Measurements from ENCODE around the gene DPH5. TPM values are rescaled to one million over a fixed set of nuclear protein-coding genes. Genes with fewer than 3 reads are reported as not detected.
"Not testable (repeated sequence)": the region's sequence is repeated elsewhere in the genome, so short reads cannot be mapped to it uniquely, and the experiment has no call there.

Gene DPH5, protein sequence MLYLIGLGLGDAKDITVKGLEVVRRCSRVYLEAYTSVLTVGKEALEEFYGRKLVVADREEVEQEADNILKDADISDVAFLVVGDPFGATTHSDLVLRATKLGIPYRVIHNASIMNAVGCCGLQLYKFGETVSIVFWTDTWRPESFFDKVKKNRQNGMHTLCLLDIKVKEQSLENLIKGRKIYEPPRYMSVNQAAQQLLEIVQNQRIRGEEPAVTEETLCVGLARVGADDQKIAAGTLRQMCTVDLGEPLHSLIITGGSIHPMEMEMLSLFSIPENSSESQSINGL
- 10 to 100 TPM; 14.8 to 26.8 (median 20.5) TPM for total RNA-seq

DNA sequence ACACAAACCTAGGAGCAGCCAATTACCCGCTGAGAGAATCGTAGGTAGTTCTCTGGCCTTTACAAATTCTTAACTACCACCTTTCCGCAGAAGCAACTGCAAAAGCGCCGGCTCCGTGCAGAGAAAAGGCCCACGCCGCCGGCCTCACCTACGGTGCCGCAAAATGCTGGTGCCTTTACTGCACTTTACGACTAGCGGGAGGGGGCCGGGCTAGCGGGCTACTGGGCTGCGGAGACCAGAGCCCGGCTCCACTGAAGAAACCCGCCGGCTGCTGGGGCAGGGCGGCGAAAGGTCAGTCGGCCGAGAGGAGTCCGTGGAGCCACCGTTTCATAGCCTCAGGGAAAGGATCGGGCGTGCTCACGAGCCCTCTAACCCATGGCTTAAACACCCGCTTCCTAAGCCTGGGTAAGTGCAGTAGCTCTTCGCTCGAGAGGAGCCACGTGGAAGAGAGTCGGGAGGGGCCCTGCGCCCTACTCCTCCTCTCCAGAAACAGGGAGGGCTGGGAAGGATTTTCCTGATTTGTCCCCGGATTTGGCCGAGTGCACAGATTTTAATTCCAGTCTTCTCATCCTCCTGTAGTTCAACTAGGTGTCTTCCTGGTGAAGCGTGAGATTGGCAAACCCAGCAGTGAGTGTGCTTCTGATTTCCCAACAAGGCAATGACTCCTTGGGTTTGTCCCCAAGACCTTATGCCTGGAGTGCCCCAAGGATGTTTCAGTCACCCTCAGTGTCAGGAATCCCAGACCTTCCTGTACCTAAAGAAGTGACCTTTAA is at the start of gene DPH5:
DPH5 (minus strand) TSS at position 128 of the 773 bp plus-strand sequence. CDS start 341 bp downstream, outside the sequence.
- peak; percentile 61 to 63 for TF ChIP-seq POLR2A (IDR thresholded peaks at IDR 0.05)
- TF ChIP-seq POLR2AphosphoS5 (IDR thresholded peaks at IDR 0.05), result peak; percentile 63
- TF ChIP-seq, protein P1, sequence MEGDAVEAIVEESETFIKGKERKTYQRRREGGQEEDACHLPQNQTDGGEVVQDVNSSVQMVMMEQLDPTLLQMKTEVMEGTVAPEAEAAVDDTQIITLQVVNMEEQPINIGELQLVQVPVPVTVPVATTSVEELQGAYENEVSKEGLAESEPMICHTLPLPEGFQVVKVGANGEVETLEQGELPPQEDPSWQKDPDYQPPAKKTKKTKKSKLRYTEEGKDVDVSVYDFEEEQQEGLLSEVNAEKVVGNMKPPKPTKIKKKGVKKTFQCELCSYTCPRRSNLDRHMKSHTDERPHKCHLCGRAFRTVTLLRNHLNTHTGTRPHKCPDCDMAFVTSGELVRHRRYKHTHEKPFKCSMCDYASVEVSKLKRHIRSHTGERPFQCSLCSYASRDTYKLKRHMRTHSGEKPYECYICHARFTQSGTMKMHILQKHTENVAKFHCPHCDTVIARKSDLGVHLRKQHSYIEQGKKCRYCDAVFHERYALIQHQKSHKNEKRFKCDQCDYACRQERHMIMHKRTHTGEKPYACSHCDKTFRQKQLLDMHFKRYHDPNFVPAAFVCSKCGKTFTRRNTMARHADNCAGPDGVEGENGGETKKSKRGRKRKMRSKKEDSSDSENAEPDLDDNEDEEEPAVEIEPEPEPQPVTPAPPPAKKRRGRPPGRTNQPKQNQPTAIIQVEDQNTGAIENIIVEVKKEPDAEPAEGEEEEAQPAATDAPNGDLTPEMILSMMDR (IDR thresholded peaks at IDR 0.05), result peak in 1 of 4 experiments; percentile 8
- no peak for TF ChIP-seq EP300 (IDR thresholded peaks at IDR 0.05)

DNA sequence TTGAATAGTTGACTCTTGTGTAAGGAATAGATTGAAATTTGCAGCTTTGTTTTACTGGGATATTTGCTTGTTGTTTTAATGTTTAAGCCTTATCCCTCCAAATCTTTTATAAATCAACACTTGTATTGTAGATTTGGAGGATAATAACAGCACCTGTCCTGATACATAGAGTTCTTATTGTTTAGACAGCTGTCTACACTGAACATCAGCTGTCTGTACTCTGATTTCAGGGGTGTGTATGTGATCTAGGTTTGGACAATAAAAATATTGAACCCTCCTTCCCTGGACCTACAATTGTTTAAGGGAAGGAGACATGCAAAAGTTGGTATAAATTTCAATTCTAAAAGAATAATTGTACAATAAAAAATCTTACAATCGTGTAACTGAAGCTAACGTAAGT is 48.3 kb upstream of the DPH5 start:
- Histone ChIP-seq H3K4me1 (no peaks in the 10 kb centered on the region), H3K36me3 (peaks cover 0 to 6% of the 10 kb centered on the region in 2 donors), H3K4me3 (no peak overlapping the region), H3K27ac (no peak overlapping the region), H3K27me3 (no peaks in the 10 kb centered on the region), H3K9me3 (no peaks in the 10 kb centered on the region)
- TF ChIP-seq, protein P1 (IDR thresholded peaks at IDR 0.05), result no peak
- TF ChIP-seq EP300 (IDR thresholded peaks at IDR 0.05) (no peak), POLR2A (IDR thresholded peaks at IDR 0.05) (no peak), POLR2AphosphoS5 (IDR thresholded peaks at IDR 0.05) (no peak)
- 91 to 96% methylated on average over 2 of the region's 2 CpGs for WGBS, 2 donors (ENCODE audit: low coverage in 1 of 2)
- no peak for ATAC-seq

More for the DNA sequence above, at the start of gene DPH5:
- H3K9me3 ChIP-seq, result no peaks in the 10 kb centered on the region
- H3K4me3 ChIP-seq, result peak within 1 kb of the TSS; percentile 77 to 79
- ATAC-seq, result peak; percentile 97
- WGBS, 2 donors (ENCODE audit: low coverage in 1 of 2), result 0 to 1% methylated on average over 9 to 11 of the region's 37 CpGs
- peaks cover 0 to 8% of the 10 kb centered on the region in 2 donors for H3K36me3 ChIP-seq
- no peaks in the 10 kb centered on the region for H3K27me3 ChIP-seq
- peaks cover 4 to 30% (median 10%) of the 10 kb centered on the region in 3 donors for H3K4me1 ChIP-seq
- H3K27ac ChIP-seq, result peak within 1 kb of the TSS; percentile 43 to 91 (median 87)

DNA sequence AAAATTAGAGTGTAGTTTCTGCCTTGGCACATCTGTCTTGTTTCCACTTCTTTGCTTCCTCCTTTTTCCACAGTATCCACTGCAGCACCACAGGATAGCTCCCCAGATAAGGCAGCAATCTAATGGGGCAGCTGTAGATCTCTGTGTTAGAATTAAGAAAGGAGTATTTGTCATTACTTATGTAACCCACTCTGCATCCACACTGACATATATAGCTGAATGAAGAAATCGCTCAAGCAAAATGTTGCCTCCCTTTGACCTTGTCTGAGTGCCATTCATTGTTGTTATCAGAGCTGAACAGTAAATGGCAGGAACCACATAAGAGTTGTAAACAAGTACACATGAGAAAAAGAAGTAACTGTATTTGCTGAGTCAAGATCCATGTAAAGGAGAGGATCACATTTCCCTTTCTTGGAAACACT is 45.9 kb upstream of the DPH5 start:
- Histone ChIP-seq H3K27me3 (no peaks in the 10 kb centered on the region), H3K27ac (no peak overlapping the region), H3K4me3 (no peak overlapping the region), H3K9me3 (no peaks in the 10 kb centered on the region), H3K36me3 (peaks cover 0 to 6% of the 10 kb centered on the region in 2 donors), H3K4me1 (no peaks in the 10 kb centered on the region)
- ATAC-seq, result no peak
- TF ChIP-seq EP300 (IDR thresholded peaks at IDR 0.05) (no peak), POLR2AphosphoS5 (IDR thresholded peaks at IDR 0.05) (no peak), POLR2A (IDR thresholded peaks at IDR 0.05) (no peak)
- TF ChIP-seq, protein P1 (IDR thresholded peaks at IDR 0.05), result no peak
- WGBS, 2 donors (ENCODE audit: low coverage in 1 of 2), result 40 to 73% methylated on average over 1 of the region's 1 CpG

DNA sequence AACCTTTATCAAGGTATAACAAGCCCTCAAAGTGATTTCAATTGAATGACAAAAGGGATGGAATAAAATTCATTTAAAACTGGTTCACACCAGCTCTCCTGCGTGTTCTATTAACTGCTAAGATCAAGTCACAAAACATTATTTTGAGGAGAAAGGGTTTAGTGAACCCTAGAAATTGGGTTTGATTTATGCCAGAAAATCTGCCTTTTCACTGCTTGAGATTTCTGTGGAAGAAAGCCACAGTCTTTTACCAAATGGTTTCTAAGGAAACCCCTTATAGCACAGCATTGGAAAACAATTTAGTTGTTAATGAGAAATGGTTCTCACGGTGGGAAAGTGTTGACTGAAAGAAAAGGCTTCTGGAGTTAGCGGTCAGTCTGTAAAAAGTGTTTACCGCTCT is 43.6 kb upstream of the DPH5 start:
- H3K36me3 ChIP-seq, result no peaks in the 10 kb centered on the region
- no peaks in the 10 kb centered on the region for H3K4me1 ChIP-seq
- no peak for TF ChIP-seq EP300 (IDR thresholded peaks at IDR 0.05)
- TF ChIP-seq, protein P1 (IDR thresholded peaks at IDR 0.05), result no peak
- no peak for TF ChIP-seq POLR2AphosphoS5 (IDR thresholded peaks at IDR 0.05)
- no peak for TF ChIP-seq POLR2A (IDR thresholded peaks at IDR 0.05)
- ATAC-seq, result no peak
- H3K4me3 ChIP-seq, result no peak overlapping the region
- no peak overlapping the region for H3K27ac ChIP-seq
- no peaks in the 10 kb centered on the region for H3K9me3 ChIP-seq
- no peaks in the 10 kb centered on the region for H3K27me3 ChIP-seq
- WGBS, 2 donors (ENCODE audit: low coverage in 1 of 2), result 80 to 81% methylated on average over 4 of the region's 4 CpGs

DNA sequence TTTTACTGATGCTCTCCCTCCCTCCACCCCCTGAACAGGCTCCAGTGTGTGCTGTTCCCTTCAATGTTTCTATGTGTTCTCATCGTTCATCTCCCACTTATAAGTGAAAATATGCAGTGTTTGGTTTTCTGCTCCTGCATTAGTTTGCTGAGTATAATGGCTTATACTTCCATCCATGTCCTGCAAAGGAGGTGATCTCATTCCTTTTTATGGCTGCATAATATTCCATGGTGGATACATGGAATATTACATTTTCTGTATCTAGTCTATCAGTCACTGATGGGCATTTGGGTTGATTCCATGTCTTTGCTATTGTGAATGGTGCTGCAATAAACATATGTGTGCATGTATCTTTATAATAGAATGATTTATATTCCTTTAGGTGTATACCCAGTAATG is 41.4 kb upstream of the DPH5 start:
- H3K4me3 ChIP-seq, H3K9me3 ChIP-seq, H3K27me3 ChIP-seq, H3K27ac ChIP-seq, ATAC-seq, H3K4me1 ChIP-seq, H3K36me3 ChIP-seq: not testable (repeated sequence)
- 94 to 100% methylated on average over 1 of the region's 1 CpG for WGBS, 2 donors (ENCODE audit: low coverage in 1 of 2)
